Activated gamma-delta T cell (primary cell): Measurements from ENCODE around the gene RPL36.
"Not testable (repeated sequence)": the region's sequence is repeated elsewhere in the genome, so short reads cannot be mapped to it uniquely, and the experiment has no call there.

Source experiments
- DNase-seq: peaks from one replicate; lab custom pipeline; 2025; lab: John Stamatoyannopoulos, UW

Gene RPL36

GRCh38 chr19:5690955-5691821 is 1.1 kb downstream of the RPL36 start:
- no peak for DNase-seq

- DNase-seq: no peak
These were observed 2.0 kb downstream of the RPL36 start for GRCh38 chr19:5691822-5692722.

- no peak for DNase-seq
These were observed 2.7 kb downstream of the RPL36 start for GRCh38 chr19:5692723-5693194.

GRCh38 chr19:5693195-5694166 is 3.4 kb downstream of the RPL36 start:
- DNase-seq: no peak

GRCh38 chr19:5694167-5694955 is 4.3 kb downstream of the RPL36 start:
- no peak for DNase-seq

- no peak for DNase-seq
These were observed 5.0 kb downstream of the RPL36 start for GRCh38 chr19:5694956-5695648.

GRCh38 chr19:5695649-5696195 is 5.6 kb downstream of the RPL36 start:
- DNase-seq: no peak

GRCh38 chr19:5696196-5697021 is 6.3 kb downstream of the RPL36 start:
- DNase-seq: no peak

- no peak for DNase-seq
These were observed 7.2 kb downstream of the RPL36 start for GRCh38 chr19:5697022-5697889.

GRCh38 chr19:5697890-5698634 is 8.0 kb downstream of the RPL36 start:
- no peak for DNase-seq

- no peak for DNase-seq
These were observed 8.7 kb downstream of the RPL36 start for GRCh38 chr19:5698635-5699422.

GRCh38 chr19:5700455-5701092 is 10.5 kb downstream of the RPL36 start:
- no peak for DNase-seq

GRCh38 chr19:5702053-5702410 is 11.9 kb downstream of the RPL36 start:
- DNase-seq: not testable (repeated sequence)

- DNase-seq: no peak
These were observed 14.0 kb downstream of the RPL36 start for GRCh38 chr19:5703819-5704818.

- no peak for DNase-seq
These were observed 15.5 kb downstream of the RPL36 start for GRCh38 chr19:5705552-5705951.
